HG02840 (cell line): ENCODE measurements around the gene FOXO3.
"Not testable (repeated sequence)": the region's sequence is repeated elsewhere in the genome, so short reads cannot be mapped to it uniquely, and the experiment has no call there.

Experiments
- ATAC-seq: cut with Tn5 transposase; IDR thresholded peaks from one replicate; pipeline ENCODE4 v1.9.1; 2021; ENCODE audit warnings: mild to moderate bottlenecking, moderate library complexity, moderate number of reproducible peaks; ENCODE audit not compliant: unreplicated experiment, low FRiP score

Gene FOXO3

DNA sequence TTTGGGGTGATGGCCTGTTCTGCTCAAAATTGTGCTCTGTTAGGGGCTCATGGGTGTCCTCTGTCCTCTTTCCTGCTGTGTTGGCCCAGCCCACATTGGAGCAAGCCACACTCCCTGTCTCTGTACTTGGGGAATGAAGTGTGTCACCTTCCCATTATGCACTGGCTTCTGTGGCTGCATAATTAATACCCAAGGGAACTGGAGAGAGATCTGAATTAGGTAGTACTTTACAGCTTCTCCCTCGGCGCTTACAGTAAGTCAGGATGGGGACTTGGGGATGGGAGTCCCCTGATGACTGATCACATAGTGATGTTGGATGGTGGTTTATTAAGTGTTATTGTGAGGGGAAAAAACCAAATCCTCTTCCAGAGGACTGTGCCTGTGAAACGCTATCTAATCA, 116.6 kb downstream of the FOXO3 start:
- ATAC-seq = no peak

- no peak for ATAC-seq
Observed at GRCh38 chr6:108677894-108678293, 117.2 kb downstream of the FOXO3 start.

- ATAC-seq = not testable (repeated sequence)
Observed at GRCh38 chr6:108680314-108680713, 119.6 kb downstream of the FOXO3 start.

- not testable (repeated sequence) for ATAC-seq
Observed at GRCh38 chr6:108681721-108682120, 121.0 kb downstream of the FOXO3 start.

GRCh38 chr6:108682383-108683119, 121.8 kb downstream of the FOXO3 start:
- ATAC-seq = not testable (repeated sequence)

GRCh38 chr6:108683976-108684375, 123.3 kb downstream of the FOXO3 start:
- ATAC-seq = not testable (repeated sequence)

GRCh38 chr6:108684771-108685329, 124.1 kb downstream of the FOXO3 start:
- ATAC-seq = no peak

DNA sequence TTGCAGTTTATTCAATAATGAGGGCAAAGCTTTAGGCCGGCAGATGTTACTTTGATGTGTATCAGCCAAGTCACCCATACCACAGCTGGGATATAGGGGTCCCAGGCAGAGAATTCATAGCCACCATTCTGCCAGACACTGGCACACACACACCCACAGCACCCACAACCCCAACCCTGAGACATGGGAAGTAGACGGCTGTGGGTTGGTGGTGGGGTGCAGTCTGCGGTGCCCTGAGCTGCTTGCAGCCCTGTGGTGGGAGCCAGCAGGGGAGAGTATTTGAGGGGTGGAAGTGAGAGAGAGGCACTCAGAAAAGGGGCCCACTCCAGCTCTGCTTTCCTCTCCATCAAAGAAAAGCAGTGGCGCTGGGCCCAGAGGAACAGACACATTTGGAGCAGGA, 125.3 kb downstream of the FOXO3 start:
- ATAC-seq = no peak

GRCh38 chr6:108686896-108687295, 126.2 kb downstream of the FOXO3 start:
- no peak for ATAC-seq

DNA sequence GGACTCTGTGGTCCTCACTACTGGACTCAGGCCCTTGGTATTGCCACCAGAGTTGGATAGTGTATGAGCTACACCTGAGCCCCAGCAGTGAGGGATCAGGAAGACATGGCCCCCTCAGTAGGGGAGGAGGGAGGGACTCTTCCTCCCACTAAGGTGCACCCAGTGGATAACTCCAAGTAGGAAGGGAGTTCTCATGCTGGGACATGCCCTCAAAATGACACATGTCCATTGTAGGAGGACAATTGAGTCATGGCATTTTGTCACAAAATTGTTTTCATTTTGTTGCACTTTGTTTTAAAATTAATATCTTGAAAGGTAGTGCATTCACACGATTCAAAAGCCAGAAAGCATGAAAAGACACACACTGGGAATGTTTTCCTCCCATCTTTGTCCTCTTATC, 127.2 kb downstream of the FOXO3 start:
- ATAC-seq = no peak

GRCh38 chr6:108689272-108690161, 128.8 kb downstream of the FOXO3 start:
- ATAC-seq = no peak

DNA sequence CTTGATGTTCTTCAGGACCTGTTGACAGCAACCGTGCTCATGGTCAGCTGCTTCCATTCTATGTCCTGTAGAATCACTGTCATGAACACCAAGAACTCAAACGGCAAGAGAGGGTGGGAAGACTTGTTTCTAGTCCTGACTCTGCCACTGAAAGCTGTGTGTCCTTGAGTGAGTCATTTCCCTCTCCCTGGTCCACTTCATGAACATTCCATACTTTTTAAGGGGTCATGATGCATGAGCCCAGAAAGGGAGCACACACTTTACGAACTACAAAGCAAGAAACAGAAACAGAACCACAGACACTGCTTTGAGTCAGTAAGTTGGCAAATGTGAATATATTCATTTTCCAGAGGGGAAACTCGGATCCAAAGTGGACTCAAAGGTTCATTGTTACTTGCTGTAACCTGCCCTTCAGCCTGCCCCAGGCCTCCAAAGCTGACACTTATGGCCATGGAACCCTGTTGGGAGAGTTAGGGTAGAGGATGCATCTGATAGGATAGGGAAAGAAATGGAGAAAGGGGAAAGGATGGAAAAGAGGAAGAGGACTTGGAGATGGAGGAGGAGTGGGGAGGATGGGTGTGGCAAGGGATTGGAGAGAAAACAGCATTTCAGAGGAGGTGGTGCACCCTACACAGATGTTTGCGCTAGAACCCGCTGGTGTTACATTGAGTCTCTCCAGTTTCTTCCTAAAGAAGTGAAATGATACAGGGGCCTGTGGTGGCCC, 129.8 kb downstream of the FOXO3 start:
- no peak for ATAC-seq

DNA sequence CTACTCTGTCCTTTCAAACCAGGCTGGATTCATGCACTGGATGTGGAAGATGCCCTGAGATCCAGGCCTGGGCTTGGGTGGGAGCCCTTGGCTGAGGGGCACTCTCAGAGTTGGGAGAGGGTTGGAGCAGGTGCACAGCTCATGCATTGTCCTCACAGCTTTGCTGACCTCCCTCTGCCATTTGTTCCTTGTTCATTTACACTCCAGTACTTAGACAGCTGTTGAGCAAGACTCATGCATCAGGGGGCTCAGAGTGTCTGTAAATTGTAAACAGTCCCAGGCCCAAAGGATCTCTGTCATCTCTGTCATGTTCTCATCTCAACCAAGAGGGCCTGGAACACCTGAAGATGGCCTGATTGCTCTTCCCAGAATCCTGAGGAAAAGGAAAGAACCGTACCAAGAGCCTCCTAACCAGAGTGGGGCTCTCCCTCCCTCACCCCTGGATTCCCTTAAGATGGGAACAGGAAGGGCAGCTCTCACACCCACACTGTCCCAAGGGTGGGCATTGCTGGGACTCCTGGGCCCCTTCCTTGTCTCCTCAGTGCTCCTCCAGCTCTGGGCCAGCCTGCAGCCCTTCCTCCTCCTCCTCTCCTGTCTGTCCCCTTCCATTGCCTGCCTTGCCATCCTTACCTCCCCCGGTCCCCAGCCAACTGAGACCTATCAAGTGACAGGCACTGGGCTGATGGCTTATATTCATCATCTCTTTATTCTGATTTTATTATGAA, 132.9 kb downstream of the FOXO3 start:
- no peak for ATAC-seq

- no peak for ATAC-seq
Observed at GRCh38 chr6:108694816-108695215, 134.1 kb downstream of the FOXO3 start.

DNA sequence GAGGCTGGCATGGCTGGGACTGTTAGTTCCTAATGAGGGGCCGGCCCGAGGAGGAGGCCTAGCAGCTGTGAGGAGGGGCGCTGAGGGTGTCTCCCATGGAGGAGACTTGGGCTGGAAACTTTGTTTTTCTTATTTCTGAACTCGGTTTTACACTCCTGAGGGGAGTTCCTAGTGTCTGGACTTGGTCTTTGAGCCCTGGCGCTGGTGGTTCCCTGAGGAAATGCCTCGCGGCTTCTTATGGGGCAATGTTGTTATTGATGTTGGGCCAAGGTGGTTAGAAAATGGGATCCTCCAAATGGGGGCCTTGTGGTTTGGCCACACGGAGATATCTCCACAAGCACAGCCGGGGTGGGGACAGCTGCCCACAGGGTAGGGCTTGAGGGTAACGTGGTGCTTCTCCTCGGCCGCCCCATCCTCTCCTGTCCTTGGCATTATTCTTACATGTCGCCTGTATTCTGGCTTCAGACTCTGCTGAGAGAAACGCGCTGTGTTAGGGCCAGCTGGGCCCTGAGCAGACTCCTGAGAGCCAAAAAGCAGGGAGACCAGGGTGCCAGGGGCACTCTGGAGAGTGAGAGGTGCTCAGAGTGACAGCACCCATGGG, 136.9 kb downstream of the FOXO3 start:
- no peak for ATAC-seq

GRCh38 chr6:108698593-108699289, 138.0 kb downstream of the FOXO3 start:
- ATAC-seq = no peak

DNA sequence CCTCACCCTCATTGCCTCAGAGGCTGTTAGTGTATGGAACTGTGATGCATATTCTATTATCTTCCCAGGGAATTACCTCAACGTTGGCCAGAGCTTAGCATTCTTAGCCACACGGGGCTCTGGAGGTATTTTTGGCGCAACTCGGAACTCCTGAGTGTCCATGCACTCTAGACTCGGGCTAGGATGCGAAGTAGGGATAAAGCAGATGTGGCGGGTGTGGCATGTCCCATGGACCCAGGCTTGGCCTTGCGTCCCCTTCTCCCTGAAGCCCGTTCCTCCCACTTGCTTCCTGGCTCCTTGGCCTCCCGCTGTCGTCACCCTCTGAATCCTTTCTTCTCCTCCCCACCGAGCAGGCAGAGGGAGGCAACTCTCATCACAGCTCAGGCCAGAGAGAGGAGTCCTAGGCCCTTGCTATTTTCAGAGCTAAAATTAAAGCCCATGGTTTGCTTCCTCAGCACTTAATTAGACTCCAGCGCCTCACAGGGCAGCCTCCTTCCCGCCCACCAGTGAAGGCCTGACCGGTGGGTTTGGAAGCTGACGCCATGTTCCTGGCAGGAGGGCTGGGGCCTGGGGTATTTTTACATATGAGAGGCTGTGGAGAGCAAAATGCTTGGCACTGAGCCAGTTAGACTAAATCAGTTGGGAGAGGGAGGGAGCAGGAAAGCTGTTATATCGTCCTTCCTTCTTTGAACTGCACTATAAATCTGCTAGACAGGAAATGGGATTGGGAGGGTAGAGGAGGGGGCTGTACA, 138.7 kb downstream of the FOXO3 start:
- no peak for ATAC-seq

- no peak for ATAC-seq
Observed at GRCh38 chr6:108702106-108702851, 141.6 kb downstream of the FOXO3 start.
